Right lobe of liver (tissue), 4 donors: ENCODE data around the gene PNKP.

Experiments
- POLR2A ChIP-seq: fragments of 450-650 bp; IDR thresholded peaks from one replicate; pipeline ENCODE4 v1.6.1; 2017; ENCODE audit warnings: antibody characterized with exemption, mild to moderate bottlenecking
- TF ChIP-seq, protein P1 (sequence below), 4 donors: fragments of 200-600 bp in 3 of 4; fragments of 450-650 bp in 1 of 4; IDR thresholded peaks; one replicate each; pipeline versions ENCODE4 v1.5.1 to v1.8.0; 2016 to 2022; ENCODE audit warnings: antibody characterized with exemption in 4 of 4, mild to moderate bottlenecking in 2 of 4
- donor health status: DM: no; HTN: no; CAD: no.
- donor health status: DM: no; HTN: no; CAD: no.
- donor health status: DM: no; HTN: yes; CAD: no.

GRCh38 chr19:49896863-49897621 is 29.7 kb upstream of the PNKP start, which contains the start of gene IL4I1:
- TF ChIP-seq, protein P1, sequence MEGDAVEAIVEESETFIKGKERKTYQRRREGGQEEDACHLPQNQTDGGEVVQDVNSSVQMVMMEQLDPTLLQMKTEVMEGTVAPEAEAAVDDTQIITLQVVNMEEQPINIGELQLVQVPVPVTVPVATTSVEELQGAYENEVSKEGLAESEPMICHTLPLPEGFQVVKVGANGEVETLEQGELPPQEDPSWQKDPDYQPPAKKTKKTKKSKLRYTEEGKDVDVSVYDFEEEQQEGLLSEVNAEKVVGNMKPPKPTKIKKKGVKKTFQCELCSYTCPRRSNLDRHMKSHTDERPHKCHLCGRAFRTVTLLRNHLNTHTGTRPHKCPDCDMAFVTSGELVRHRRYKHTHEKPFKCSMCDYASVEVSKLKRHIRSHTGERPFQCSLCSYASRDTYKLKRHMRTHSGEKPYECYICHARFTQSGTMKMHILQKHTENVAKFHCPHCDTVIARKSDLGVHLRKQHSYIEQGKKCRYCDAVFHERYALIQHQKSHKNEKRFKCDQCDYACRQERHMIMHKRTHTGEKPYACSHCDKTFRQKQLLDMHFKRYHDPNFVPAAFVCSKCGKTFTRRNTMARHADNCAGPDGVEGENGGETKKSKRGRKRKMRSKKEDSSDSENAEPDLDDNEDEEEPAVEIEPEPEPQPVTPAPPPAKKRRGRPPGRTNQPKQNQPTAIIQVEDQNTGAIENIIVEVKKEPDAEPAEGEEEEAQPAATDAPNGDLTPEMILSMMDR (IDR thresholded peaks at IDR 0.05) = no peak
- no peak for TF ChIP-seq POLR2A
